ENCODE results near the gene GAB4. TPM values are rescaled to one million over a fixed set of nuclear protein-coding genes. Genes with fewer than 3 reads are reported as not detected.

The GAB4 gene
- total and polyA plus RNA-seq, 2 experiments from 2014 or later = not detected

GRCh38 chr22:16912281-16912680 is 95.7 kb downstream of the GAB4 start:
- Histone ChIP-seq H3K27ac (no peak overlapping the region), H3K4me2 (no peak overlapping the region), H3K4me1 (ENCODE audit: insufficient read depth) (no peaks in the 10 kb centered on the region), H3K79me2 (no peaks in the 10 kb centered on the region), H3K36me3 (replicated peaks; ENCODE audit: insufficient read depth, low read depth) (no peaks in the 10 kb centered on the region), H4K20me1 (ENCODE audit: insufficient read depth, poor library complexity, severe bottlenecking) (no peaks in the 10 kb centered on the region), H3K4me3 (no peak overlapping the region), H3K27me3 (peaks cover 3% of the 10 kb centered on the region), H3K9me2 (replicated peaks; ENCODE audit: insufficient read depth) (no peaks in the 10 kb centered on the region), H2AFZ (no peak overlapping the region), H3K9me3 (ENCODE audit: low read depth) (no peaks in the 10 kb centered on the region)
- 53% methylated on average over 3 of the region's 3 CpGs for WGBS (ENCODE audit: low lambda C conversion rate, missing lambda C conversion rate)
- DNase-seq (ENCODE audit: low spot score) = no peak
- TF ChIP-seq CTCF (IDR thresholded peaks at IDR 0.05; ENCODE audit: poor library complexity) (no peak), EZH2phosphoT487 (IDR thresholded peaks at IDR 0.05; ENCODE audit: low read depth, severe bottlenecking, unreplicated experiment) (no peak), EZH2 (IDR thresholded peaks at IDR 0.05; ENCODE audit: borderline replicate concordance) (no peak)

Other genes with a start within 250 kb of the GAB4 start
- gene XKR3, start 182.8 kb downstream of the GAB4 start, total RNA-seq = 0.33 TPM in 1 of 2 replicates, not detected in the other
- gene XKR3, start 182.8 kb downstream of the GAB4 start, polyA plus RNA-seq = 0.98 and 1.1 TPM in 2 replicates
- gene IL17RA, start 76.8 kb upstream of the GAB4 start, total RNA-seq = 6.6 and 8.4 TPM in 2 replicates
- 13.1 and 14.6 TPM in 2 replicates for gene IL17RA, start 76.8 kb upstream of the GAB4 start, polyA plus RNA-seq
- gene TMEM121B, start 113.1 kb upstream of the GAB4 start, total RNA-seq = 0.50 and 0.76 TPM in 2 replicates
- 0.30 TPM in 1 of 2 replicates, not detected in the other for gene TMEM121B, start 113.1 kb upstream of the GAB4 start, polyA plus RNA-seq
- 25.9 and 32.9 TPM in 2 replicates for gene HDHD5, start 151.1 kb upstream of the GAB4 start, total RNA-seq
- 46.4 and 53.2 TPM in 2 replicates for gene HDHD5, start 151.1 kb upstream of the GAB4 start, polyA plus RNA-seq
- 12.1 and 17.5 TPM in 2 replicates for gene ADA2, start 211.2 kb upstream of the GAB4 start, total RNA-seq
- 13.8 and 14.1 TPM in 2 replicates for gene ADA2, start 211.2 kb upstream of the GAB4 start, polyA plus RNA-seq

Measured in hepatocyte (in vitro differentiated cells).